DOHH2 (cell line): ENCODE results near the gene ZNF860.
A peak's percentile ranks its signal among the peaks of the same experiment; 100 is the strongest.

Source experiments
- H3F3A ChIP-seq: fragments of 200-600 bp; sonication (generic), shearing (Covaris generic); 2 replicates; pipeline ENCODE4 v1.6.0; 2016; ENCODE audit warnings: antibody characterized with exemption, mild to moderate bottlenecking; ENCODE audit not compliant: control insufficient read depth, insufficient read depth
- H3K27ac ChIP-seq: fragments of 200-600 bp; sonication (generic); 2 replicates; pipeline ENCODE4 v1.5.1; 2014; ENCODE audit warnings: low read depth, mild to moderate bottlenecking, low read length, moderate library complexity
- H3K27me3 ChIP-seq: fragments of 200-600 bp; sonication (generic); 2 replicates; pipeline ENCODE4 v1.6.1; 2014; ENCODE audit warnings: mild to moderate bottlenecking, low read length, mixed read lengths; ENCODE audit not compliant: control insufficient read depth
- H3K36me3 ChIP-seq: fragments of 200-600 bp; sonication (generic); 2 replicates; pipeline ENCODE4 v1.6.1; 2014; ENCODE audit warnings: mild to moderate bottlenecking, low read length, moderate library complexity, mixed read lengths; ENCODE audit not compliant: control insufficient read depth
- H3K4me1 ChIP-seq: fragments of 200-600 bp; sonication (generic); 2 replicates; pipeline ENCODE4 v1.6.1; 2014; ENCODE audit warnings: mild to moderate bottlenecking, low read length, mixed read lengths; ENCODE audit not compliant: control insufficient read depth
- H3K4me2 ChIP-seq: fragments of 200-600 bp; sonication (generic); 2 replicates; pipeline ENCODE4 v1.6.0; 2014; ENCODE audit warnings: mild to moderate bottlenecking, low read length, moderate library complexity
- H3K4me3 ChIP-seq: fragments of 200-600 bp; sonication (generic); 2 replicates; pipeline ENCODE4 v1.5.1; 2014; ENCODE audit warnings: mild to moderate bottlenecking, low read length, mixed read lengths
- H3K79me2 ChIP-seq: fragments of 200-600 bp; sonication (generic); 2 replicates; pipeline ENCODE4 v1.6.1; 2014; ENCODE audit warnings: mild to moderate bottlenecking, low read length, mixed read lengths; ENCODE audit not compliant: control insufficient read depth
- H3K9me2 ChIP-seq: fragments of 200-600 bp; sonication (generic); replicated peaks from 2 replicates; pipeline ENCODE4 v1.6.1; 2014; ENCODE audit warnings: mild to moderate bottlenecking, low read length, mixed read lengths; ENCODE audit not compliant: control insufficient read depth
- H3K9me3 ChIP-seq: fragments of 200-600 bp; sonication (generic); 2 replicates; pipeline ENCODE4 v1.6.1; 2014; ENCODE audit warnings: antibody characterized with exemption, low read length, mixed read lengths; ENCODE audit not compliant: control insufficient read depth, insufficient read depth
- H4K20me1 ChIP-seq: fragments of 200-600 bp; sonication (generic); 2 replicates; pipeline ENCODE4 v1.6.0; 2014; ENCODE audit warnings: low read depth, mild to moderate bottlenecking, antibody characterized with exemption, low read length, moderate library complexity; ENCODE audit not compliant: control insufficient read depth, insufficient read depth
- CTCF ChIP-seq: fragments of 200-600 bp; sonication (generic); IDR thresholded peaks from one replicate; pipeline ENCODE4 v1.5.1; 2014; ENCODE audit warnings: antibody characterized with exemption, mild to moderate bottlenecking, low read depth, low read length; ENCODE audit not compliant: poor library complexity, severe bottlenecking
- EZH2phosphoT487 ChIP-seq: fragments of 200-600 bp; sonication (generic); IDR thresholded peaks from 2 replicates; pipeline ENCODE4 v1.6.1; 2017; ENCODE audit warnings: borderline replicate concordance, mild to moderate bottlenecking, antibody characterized with exemption, low read length, moderate library complexity, mixed read lengths

The ZNF860 gene

GRCh38 chr3:32021748-32022147, 40.2 kb downstream of the ZNF860 start:
- peaks cover 3% of the 10 kb centered on the region; the same call in 1 of the 2 replicates for H3K36me3 ChIP-seq
- H3F3A ChIP-seq: peaks cover 6% of the 10 kb centered on the region; the same call in 1 of the 2 replicates
- H3K27ac ChIP-seq: no peak overlapping the region
- no peaks in the 10 kb centered on the region for H3K9me2 ChIP-seq
- no peak overlapping the region for H3K4me3 ChIP-seq
- no peaks in the 10 kb centered on the region for H4K20me1 ChIP-seq
- no peaks in the 10 kb centered on the region for H3K27me3 ChIP-seq
- H3K4me2 ChIP-seq: no peak overlapping the region
- TF ChIP-seq EZH2phosphoT487: no peak
- no peak for TF ChIP-seq CTCF
- H3K4me1 ChIP-seq: peaks cover 26% of the 10 kb centered on the region
- no peaks in the 10 kb centered on the region for H3K9me3 ChIP-seq
- no peaks in the 10 kb centered on the region for H3K79me2 ChIP-seq

GRCh38 chr3:32022947-32023346, 41.4 kb downstream of the ZNF860 start:
- Histone ChIP-seq H3K79me2 (no peaks in the 10 kb centered on the region), H3K9me2 (no peaks in the 10 kb centered on the region), H3F3A (peaks cover 3% of the 10 kb centered on the region; the same call in 1 of the 2 replicates), H3K4me1 (peaks cover 30% of the 10 kb centered on the region), H3K9me3 (no peaks in the 10 kb centered on the region), H3K27ac (no peak overlapping the region), H3K4me3 (no peak overlapping the region), H3K27me3 (no peaks in the 10 kb centered on the region), H3K36me3 (peaks cover 3% of the 10 kb centered on the region; the same call in 1 of the 2 replicates), H3K4me2 (no peak overlapping the region), H4K20me1 (no peaks in the 10 kb centered on the region)
- no peak for TF ChIP-seq EZH2phosphoT487
- no peak for TF ChIP-seq CTCF

DNA sequence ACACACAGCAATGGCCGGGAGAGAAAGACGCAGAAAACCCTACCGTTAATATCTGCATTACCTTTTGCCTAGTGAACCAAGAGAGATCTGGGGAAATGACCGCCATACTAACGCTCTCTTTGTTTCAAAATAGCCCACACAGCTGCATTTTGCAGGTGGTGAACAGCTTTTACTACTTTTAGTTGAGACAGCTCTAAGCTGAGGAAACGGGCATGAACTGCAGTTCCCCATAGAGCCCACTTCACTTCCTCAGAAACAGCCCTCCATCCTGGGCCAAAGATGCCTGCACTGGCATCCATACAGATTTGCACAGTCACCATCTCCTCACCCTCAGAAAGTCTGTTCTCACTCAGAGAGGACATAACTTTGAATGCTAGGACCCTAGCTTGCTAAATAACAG, 45.0 kb downstream of the ZNF860 start:
- peak overlapping the region; percentile 59 for H3K4me2 ChIP-seq
- no peaks in the 10 kb centered on the region for H3K27me3 ChIP-seq
- peak overlapping the region; percentile 46 for H3K27ac ChIP-seq
- H3K79me2 ChIP-seq: no peaks in the 10 kb centered on the region
- no peaks in the 10 kb centered on the region for H3K9me2 ChIP-seq
- TF ChIP-seq CTCF (no peak), EZH2phosphoT487 (no peak)
- peaks cover 24% of the 10 kb centered on the region for H3K4me1 ChIP-seq
- no peaks in the 10 kb centered on the region for H4K20me1 ChIP-seq
- no peaks in the 10 kb centered on the region for H3K9me3 ChIP-seq
- H3K36me3 ChIP-seq: peaks cover 3% of the 10 kb centered on the region; the same call in 1 of the 2 replicates
- peaks cover 3% of the 10 kb centered on the region; the same call in 1 of the 2 replicates for H3F3A ChIP-seq
- H3K4me3 ChIP-seq: peak overlapping the region; percentile 51

GRCh38 chr3:32037932-32038267, 56.4 kb downstream of the ZNF860 start:
- Histone ChIP-seq H3K79me2 (no peaks in the 10 kb centered on the region), H3K4me2 (no peak overlapping the region), H3K9me3 (peaks cover 6% of the 10 kb centered on the region; the same call in 1 of the 2 replicates), H3F3A (no peaks in the 10 kb centered on the region), H3K9me2 (no peaks in the 10 kb centered on the region), H3K4me3 (no peak overlapping the region), H3K36me3 (no peaks in the 10 kb centered on the region), H3K27me3 (no peaks in the 10 kb centered on the region), H4K20me1 (no peaks in the 10 kb centered on the region), H3K4me1 (peaks cover 7% of the 10 kb centered on the region), H3K27ac (no peak overlapping the region)
- TF ChIP-seq EZH2phosphoT487: no peak
- no peak for TF ChIP-seq CTCF
